Measurements from ENCODE around the gene LONP2. TPM values are rescaled to one million over a fixed set of nuclear protein-coding genes. Genes with fewer than 3 reads are reported as not detected.
"Not testable (repeated sequence)": the region's sequence is repeated elsewhere in the genome, so short reads cannot be mapped to it uniquely, and the experiment has no call there.

LONP2 gene
- total RNA-seq, 1 experiment from 2014 or later: 46.8 TPM

DNA sequence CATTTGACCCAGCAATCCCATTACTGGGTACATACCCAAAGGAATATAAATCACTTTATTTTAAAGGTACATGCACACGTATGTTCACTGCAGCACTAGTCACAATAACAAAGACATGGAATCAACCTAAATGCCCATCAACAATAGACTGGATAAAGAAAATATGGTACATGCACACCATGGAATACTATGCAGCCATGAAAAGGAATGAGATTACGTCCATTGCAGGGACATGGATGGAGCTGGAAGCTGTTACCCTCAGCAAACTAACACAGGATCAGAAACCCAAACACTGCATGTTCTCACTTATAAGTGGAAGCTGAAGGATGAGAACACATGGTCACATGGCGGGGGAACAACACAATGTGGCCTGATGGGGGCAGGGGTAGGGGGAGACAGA is 4.0 kb upstream of the LONP2 start:
- POLR2A ChIA-PET; intact Hi-C loops (cut with micrococcal nuclease); H3K27ac ChIP-seq (ENCODE audit: low read depth, low read length); H3K27me3 ChIP-seq (ENCODE audit: insufficient read depth, low read length); H4K20me1 ChIP-seq (ENCODE audit: insufficient read depth); H3K4me1 ChIP-seq (ENCODE audit: control insufficient read depth in 1 of 2, insufficient read depth in 2 of 2, low read length in 2 of 2); H3K9me3 ChIP-seq (ENCODE audit: control insufficient read depth in 1 of 2, insufficient read depth in 1 of 2, low read depth in 1 of 2, low read length in 2 of 2); DNase-seq (ENCODE audit: low read depth, low spot score); H2AFZ ChIP-seq (ENCODE audit: low read depth, low read length, poor library complexity, severe bottlenecking); H3K9me2 ChIP-seq (ENCODE audit: insufficient read depth); H3K9ac ChIP-seq (ENCODE audit: low read length); CTCF ChIA-PET; H3K36me3 ChIP-seq (ENCODE audit: control insufficient read depth in 1 of 2, insufficient read depth in 2 of 2, low read length in 2 of 2); BruUV-seq (replicated peaks); ATAC-seq; RAD21 ChIA-PET (ENCODE audit: low non-redundant PET in 1 of 2, low total read pairs in 2 of 2, uncharacterized antibody in 2 of 2, unreplicated experiment in 2 of 2); H3K4me3 ChIP-seq (replicated peaks in 1 of 2; ENCODE audit: low read depth in 1 of 2, low read length in 2 of 2); H3K4me2 ChIP-seq (ENCODE audit: low read length): not testable (repeated sequence)
- peaks cover 11% of the 10 kb centered on the region for H3K79me2 ChIP-seq (ENCODE audit: insufficient read depth, low read length)

DNA sequence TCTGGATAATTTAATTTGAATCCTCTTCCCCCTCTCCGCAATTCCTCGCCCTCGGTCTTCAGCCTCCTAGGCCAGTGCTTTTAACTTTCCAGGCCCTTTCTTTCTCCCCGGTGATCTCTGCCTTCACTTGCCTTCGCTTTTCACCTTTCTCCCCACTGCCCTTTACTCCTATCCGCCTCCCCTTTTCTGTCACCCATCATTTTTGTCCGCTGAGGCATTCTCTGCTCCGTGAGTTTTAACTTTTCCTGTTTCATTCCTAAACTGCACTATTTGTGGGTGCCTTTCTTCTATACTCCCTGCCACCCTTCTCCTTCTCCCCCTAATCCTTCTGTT is 729 bp downstream of the LONP2 start:
- CTCF ChIA-PET: no interaction called here
- peak overlapping the region; percentile 93 for H3K27ac ChIP-seq (ENCODE audit: low read depth, low read length)
- RAD21 ChIA-PET (ENCODE audit: low non-redundant PET in 1 of 2, low total read pairs in 2 of 2, uncharacterized antibody in 2 of 2, unreplicated experiment in 2 of 2): no interaction called here
- peak overlapping the region; percentile 83 for H3K9ac ChIP-seq (ENCODE audit: low read length)
- H3K27me3 ChIP-seq (ENCODE audit: insufficient read depth, low read length): no peaks in the 10 kb centered on the region
- intact Hi-C loops (cut with micrococcal nuclease): loop anchor here (5.0 kb wide), 1 partner anchor 367 kb away; the partner anchor contains the start of gene N4BP1
- ATAC-seq (no peak), DNase-seq (ENCODE audit: low read depth, low spot score) (no peak)
- H3K36me3 ChIP-seq (ENCODE audit: control insufficient read depth in 1 of 2, insufficient read depth in 2 of 2, low read length in 2 of 2): 0 out of 4 replicates have a peak, but pooled peaks cover 0 to 2% of the 10 kb centered on the region in 2 experiments
- TF ChIP-seq ZFX (IDR thresholded peaks at IDR 0.05) (peak; percentile 68; the same call in 1 of the 2 replicates), EZH2 (IDR thresholded peaks at IDR 0.05) (no peak), POLR2AphosphoS5 (IDR thresholded peaks at IDR 0.05; ENCODE audit: low read depth, low read length) (no peak), ELF1 (IDR thresholded peaks at IDR 0.05; ENCODE audit: borderline replicate concordance, low read depth) (no peak), CEBPB (IDR thresholded peaks at IDR 0.05; ENCODE audit: low read depth) (no peak)
- TF ChIP-seq, protein P1, sequence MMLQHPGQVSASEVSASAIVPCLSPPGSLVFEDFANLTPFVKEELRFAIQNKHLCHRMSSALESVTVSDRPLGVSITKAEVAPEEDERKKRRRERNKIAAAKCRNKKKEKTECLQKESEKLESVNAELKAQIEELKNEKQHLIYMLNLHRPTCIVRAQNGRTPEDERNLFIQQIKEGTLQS (IDR thresholded peaks at IDR 0.05): no peak
- H4K20me1 ChIP-seq (ENCODE audit: insufficient read depth): no peaks in the 10 kb centered on the region
- H3K9me2 ChIP-seq (ENCODE audit: insufficient read depth): no peaks in the 10 kb centered on the region
- H3K9me3 ChIP-seq (ENCODE audit: control insufficient read depth in 1 of 2, insufficient read depth in 1 of 2, low read depth in 1 of 2, low read length in 2 of 2): no peaks in the 10 kb centered on the region
- H3K4me1 ChIP-seq (ENCODE audit: control insufficient read depth in 1 of 2, insufficient read depth in 2 of 2, low read length in 2 of 2): peaks cover 15 to 20% of the 10 kb centered on the region in 2 experiments
- peak overlapping the region; percentile 99 for H3K4me2 ChIP-seq (ENCODE audit: low read length)
- peaks cover 57% of the 10 kb centered on the region for H3K79me2 ChIP-seq (ENCODE audit: insufficient read depth, low read length)
- no TSS peak for BruUV-seq (replicated peaks)
- peak overlapping the region; percentile 89 to 94 for H3K4me3 ChIP-seq (replicated peaks in 1 of 2; ENCODE audit: low read depth in 1 of 2, low read length in 2 of 2)
- POLR2A ChIA-PET: no interaction called here
- H2AFZ ChIP-seq (ENCODE audit: low read depth, low read length, poor library complexity, severe bottlenecking): no peak overlapping the region

All from HCT116 (cell line).